ENCODE measurements around the gene EFCAB9. TPM values are rescaled to one million over a fixed set of nuclear protein-coding genes. Genes with fewer than 3 reads are reported as not detected.

EFCAB9 gene
- total RNA-seq, 1 experiment from 2014 or later, result not detected

- DNase-seq (ENCODE audit: low read depth), result no peak
Measured at GRCh38 chr5:172235827-172236736, 42.1 kb downstream of the EFCAB9 start.

GRCh38 chr5:172238334-172238733 is 44.4 kb downstream of the EFCAB9 start:
- no peak for DNase-seq (ENCODE audit: low read depth)

- no peak for DNase-seq (ENCODE audit: low read depth)
Measured at GRCh38 chr5:172243302-172243701, 49.3 kb downstream of the EFCAB9 start.

- no peak for DNase-seq (ENCODE audit: low read depth)
Measured at GRCh38 chr5:172245046-172245445, 51.1 kb downstream of the EFCAB9 start.

DNA sequence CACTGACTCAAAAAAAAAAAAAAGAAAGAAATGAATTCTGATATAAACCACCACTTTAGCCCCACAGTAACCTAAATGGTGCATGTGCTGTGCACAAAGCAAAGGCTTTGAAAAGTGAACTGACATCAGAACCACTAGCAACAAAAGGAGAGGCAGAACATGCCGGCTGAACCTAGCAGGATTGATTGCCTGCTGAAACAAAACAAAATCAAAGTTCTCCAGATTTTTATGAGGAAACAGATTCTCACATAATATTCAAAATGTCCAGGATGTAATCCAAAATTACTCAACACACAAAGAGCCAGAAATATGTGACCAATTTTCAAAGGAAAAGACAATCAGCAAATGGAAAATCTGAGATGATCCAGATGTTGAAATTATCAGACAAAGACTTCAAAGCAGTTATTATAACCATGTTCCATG is 51.7 kb downstream of the EFCAB9 start:
- DNase-seq (ENCODE audit: low read depth), result no peak

- no peak for DNase-seq (ENCODE audit: low read depth)
Measured at GRCh38 chr5:172248637-172249036, 54.7 kb downstream of the EFCAB9 start.

DNA sequence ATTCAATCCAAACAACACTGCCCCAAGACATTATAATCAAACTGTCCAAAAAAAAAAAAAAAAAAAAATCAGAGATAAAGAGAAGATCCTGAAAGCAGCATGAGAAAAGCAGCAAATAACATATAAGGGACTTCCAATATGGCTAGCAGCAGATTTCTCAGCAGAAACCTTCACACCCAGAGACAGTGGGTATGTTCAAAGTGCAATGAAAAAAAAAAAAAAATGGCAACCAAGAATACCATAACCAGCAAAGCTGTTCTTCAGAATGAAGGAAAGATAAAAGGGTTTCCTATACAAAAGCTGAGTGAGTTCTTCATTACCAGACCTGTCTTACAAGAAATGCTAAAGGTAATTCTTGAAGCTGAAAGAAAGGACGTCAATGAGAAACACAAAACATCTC is 57.4 kb downstream of the EFCAB9 start:
- DNase-seq (ENCODE audit: low read depth), result no peak

GRCh38 chr5:172252501-172252900 is 58.5 kb downstream of the EFCAB9 start:
- DNase-seq (ENCODE audit: low read depth), result no peak

Other genes with a start within 250 kb of the EFCAB9 start
- gene FBXW11, start 187.5 kb upstream of the EFCAB9 start, total RNA-seq (2014; rRNA removed; shearing (Covaris generic)), result 63.1 and 75.2 TPM in 2 replicates
- gene STK10, start 5.9 kb upstream of the EFCAB9 start, total RNA-seq (2014; rRNA removed; shearing (Covaris generic)), result 18.5 and 20.7 TPM in 2 replicates
- 31.6 and 32.6 TPM in 2 replicates for gene UBTD2, start 89.6 kb downstream of the EFCAB9 start, total RNA-seq (2014; rRNA removed; shearing (Covaris generic))

All from Daoy (cell line).